Ovary (tissue), 9 donors: Measurements from ENCODE around the gene ITGB2. TPM values are rescaled to one million over a fixed set of nuclear protein-coding genes. Genes with fewer than 3 reads are reported as not detected.
"Not testable (repeated sequence)": the region's sequence is repeated elsewhere in the genome, so short reads cannot be mapped to it uniquely, and the experiment has no call there.

Experiments used
- DNase-seq, 5 donors: peaks; one replicate each; pipeline ENCODE4 v3.0.0-alpha.2; 2019 to 2020
- H3K27ac ChIP-seq, 2 donors: fragments of 200-600 bp; one replicate each; pipeline versions ENCODE4 v1.5.1 to v1.8.0; 2019 to 2022
- H3K27me3 ChIP-seq: fragments of 200-600 bp; one replicate; pipeline ENCODE4 v1.8.0; 2022
- H3K36me3 ChIP-seq: fragments of 200-600 bp; sonication (generic); one replicate; pipeline ENCODE4 v1.5.1; 2019
- H3K4me1 ChIP-seq: one replicate; pipeline ENCODE4 v1.8.1; 2013; ENCODE audit warnings: mild to moderate bottlenecking, moderate library complexity; ENCODE audit not compliant: insufficient read depth
- H3K4me3 ChIP-seq: fragments of 200-600 bp; sonication (generic); one replicate; pipeline ENCODE4 v1.5.1; 2017
- H3K9me3 ChIP-seq, 2 donors: fragments of 200-600 bp in 1 of 2; sonication (generic) in 1 of 2; one replicate each; pipeline versions ENCODE4 v1.5.1 to v1.8.1; 2013 to 2019; ENCODE audit warnings: mild to moderate bottlenecking in 1 of 2, moderate library complexity in 1 of 2
- CTCF ChIP-seq, 3 donors: fragments of 450-650 bp in 2 of 3; fragments of 200-600 bp in 1 of 3; IDR thresholded peaks; one replicate each; pipeline versions ENCODE4 v1.5.1 to v1.8.0; 2016 to 2022; ENCODE audit warnings: antibody characterized with exemption in 3 of 3, mild to moderate bottlenecking in 1 of 3
- EP300 ChIP-seq: sonication (generic); formaldehyde crosslinking; IDR thresholded peaks from one replicate; pipeline ENCODE4 v1.6.1; 2017; ENCODE audit warnings: antibody characterized with exemption
- POLR2A ChIP-seq: fragments of 450-650 bp; IDR thresholded peaks from one replicate; pipeline ENCODE4 v1.6.1; 2017; ENCODE audit warnings: antibody characterized with exemption, mild to moderate bottlenecking, moderate library complexity
- WGBS, 3 donors: extraction: QIAGEN DNeasy Blood & Tissue Kit in 1 of 3; methylation state at CpG; one replicate each; pipeline versions ENCODE4 v1.1.5 to v1.1.7; 2013 to 2017; 5-methylcytosine and 5-hydroxymethylcytosine counted together
- intact Hi-C, 4 donors: fragments of 100-400 bp; cut with DNase I; formaldehyde crosslinking; loops; one replicate each; pipeline versions ENCODE4 v1.11.0 to v1.15.1; 2022 to 2023
- polyA plus RNA-seq, 2 donors: library from polyadenylated mRNA; stranded (reverse); fragments of 200-250 nt in 1 of 2; fragments of 350-450 nt in 1 of 2; fragmentation: Illumina TruSeq in 1 of 2; extraction: RNeasy Lipid Tissue Mini Kit (QIAGEN cat#74804) in 1 of 2; gene quantifications; one replicate each; pipeline ENCODE4 v1.2.3, GENCODE V29; 2013 to 2014
- total RNA-seq, 7 donors: library from RNA; depleted of rRNA in 2 of 7; stranded (reverse); fragments of >200 nt in 2 of 7; fragmentation: NEBNext Ultra II Directional in 3 of 7; extraction: Animal tissue kit (Norgen Biotek cat#: 25700) in 3 of 7; gene quantifications; one replicate each; pipeline versions ENCODE4 v1.1.0 to v1.2.4, GENCODE V29; 2016 to 2023
- donor health status: DM: no; HTN: no; CAD: no; lungs with moderate emphysema.
- donor health status: DM: no; HTN: no; CAD: no.
- donor health status: Bipolar disorder and iron deficiency.
- donor health status: DM: yes; HTN: yes; CAD: no.
- donor health status: DM: no; HTN: no; CAD: no.
- donor health status: DM: yes; HTN: yes; CAD: no.

Gene ITGB2
- total and polyA plus RNA-seq, 9 donors: 9.6 to 58.3 (median 17.6) TPM

GRCh38 chr21:44883250-44883649, 37.4 kb downstream of the ITGB2 start:
- no peak for DNase-seq
- TF ChIP-seq EP300: no peak
- no peak for TF ChIP-seq CTCF (IDR thresholded peaks at IDR 0.05)
- no peak for TF ChIP-seq POLR2A
- intact Hi-C loops: no loop called here
- no peaks in the 10 kb centered on the region for H3K27me3 ChIP-seq
- no peak overlapping the region for H3K27ac ChIP-seq
- no peaks in the 10 kb centered on the region for H3K36me3 ChIP-seq
- WGBS, 3 donors: 84 to 85% (median 85%) methylated on average over 11 of the region's 11 CpGs
- H3K4me1 ChIP-seq: no peaks in the 10 kb centered on the region
- no peak overlapping the region for H3K4me3 ChIP-seq
- no peaks in the 10 kb centered on the region for H3K9me3 ChIP-seq

- 56 to 60% (median 60%) methylated on average over 6 of the region's 6 CpGs for WGBS, 3 donors
- no peak for DNase-seq
- no peak overlapping the region for H3K27ac ChIP-seq
Observed at GRCh38 chr21:44881198-44881872, 39.4 kb downstream of the ITGB2 start.

GRCh38 chr21:44880405-44881197, 40.1 kb downstream of the ITGB2 start:
- H3K4me3 ChIP-seq: no peak overlapping the region
- H3K4me1 ChIP-seq: no peaks in the 10 kb centered on the region
- TF ChIP-seq CTCF (IDR thresholded peaks at IDR 0.05) (no peak), EP300 (no peak), POLR2A (no peak)
- H3K36me3 ChIP-seq: no peaks in the 10 kb centered on the region
- intact Hi-C loops: no loop called here
- DNase-seq: no peak
- H3K9me3 ChIP-seq: no peaks in the 10 kb centered on the region
- H3K27me3 ChIP-seq: no peaks in the 10 kb centered on the region
- no peak overlapping the region for H3K27ac ChIP-seq
- 56 to 64% (median 64%) methylated on average over 8 of the region's 8 CpGs for WGBS, 3 donors

More at GRCh38 chr21:44881198-44881872, 39.4 kb downstream of the ITGB2 start:
- no peaks in the 10 kb centered on the region for H3K9me3 ChIP-seq
- no peaks in the 10 kb centered on the region for H3K36me3 ChIP-seq
- H3K4me1 ChIP-seq: no peaks in the 10 kb centered on the region
- H3K27me3 ChIP-seq: no peaks in the 10 kb centered on the region
- intact Hi-C loops: no loop called here
- H3K4me3 ChIP-seq: no peak overlapping the region
- TF ChIP-seq POLR2A: no peak

- H3K27me3 ChIP-seq, H3K27ac ChIP-seq, H3K36me3 ChIP-seq, H3K9me3 ChIP-seq, H3K4me3 ChIP-seq, H3K4me1 ChIP-seq, DNase-seq: not testable (repeated sequence)
- WGBS, 3 donors: 93 to 96% (median 93%) methylated on average over 8 of the region's 8 CpGs
- intact Hi-C loops: loop anchor here in 1 of 4 donors (10.0 kb wide), 1 partner anchor 406 kb away; the partner anchor contains the start of gene POFUT2
Observed at GRCh38 chr21:44879238-44879637, 41.5 kb downstream of the ITGB2 start.

GRCh38 chr21:44878053-44878982, 42.4 kb downstream of the ITGB2 start:
- 44 to 55% (median 45%) methylated on average over 13 of the region's 13 CpGs for WGBS, 3 donors
- H3K4me3 ChIP-seq: no peak overlapping the region
- no peaks in the 10 kb centered on the region for H3K4me1 ChIP-seq
- no peak for DNase-seq
- intact Hi-C loops: loop anchor here in 1 of 4 donors (10.0 kb wide), 1 partner anchor 406 kb away; the partner anchor contains the start of gene POFUT2
- TF ChIP-seq CTCF (IDR thresholded peaks at IDR 0.05) (no peak), EP300 (no peak), POLR2A (no peak)
- no peak overlapping the region for H3K27ac ChIP-seq
- no peaks in the 10 kb centered on the region for H3K36me3 ChIP-seq
- H3K9me3 ChIP-seq: no peaks in the 10 kb centered on the region
- H3K27me3 ChIP-seq: no peaks in the 10 kb centered on the region
